SK-N-SH (cell line): ENCODE data around the gene EML2.
"Not testable (repeated sequence)": the region's sequence is repeated elsewhere in the genome, so short reads cannot be mapped to it uniquely, and the experiment has no call there.

ENCODE experiments used
- ELF1 ChIP-seq: IDR thresholded peaks from 2 replicates; pipeline ENCODE4 v1.4.0; 2012
- RAD21 ChIP-seq: IDR thresholded peaks from 2 replicates; pipeline ENCODE4 v1.6.1; 2012; ENCODE audit warnings: mild to moderate bottlenecking, low read length
- TAF1 ChIP-seq: IDR thresholded peaks from 2 replicates; pipeline ENCODE4 v1.6.1; 2012; ENCODE audit warnings: low read depth, mild to moderate bottlenecking, low read length, moderate library complexity, borderline replicate concordance
- USF1 ChIP-seq: IDR thresholded peaks from 2 replicates; pipeline ENCODE4 v1.4.0; 2012; ENCODE audit warnings: low read depth, borderline replicate concordance
- TF ChIP-seq, protein P1 (sequence below): fragments of 200-600 bp; sonication (generic); IDR thresholded peaks from 2 replicates; pipeline ENCODE4 v1.6.1; 2017; ENCODE audit warnings: antibody characterized with exemption, mild to moderate bottlenecking, moderate library complexity

DNA sequence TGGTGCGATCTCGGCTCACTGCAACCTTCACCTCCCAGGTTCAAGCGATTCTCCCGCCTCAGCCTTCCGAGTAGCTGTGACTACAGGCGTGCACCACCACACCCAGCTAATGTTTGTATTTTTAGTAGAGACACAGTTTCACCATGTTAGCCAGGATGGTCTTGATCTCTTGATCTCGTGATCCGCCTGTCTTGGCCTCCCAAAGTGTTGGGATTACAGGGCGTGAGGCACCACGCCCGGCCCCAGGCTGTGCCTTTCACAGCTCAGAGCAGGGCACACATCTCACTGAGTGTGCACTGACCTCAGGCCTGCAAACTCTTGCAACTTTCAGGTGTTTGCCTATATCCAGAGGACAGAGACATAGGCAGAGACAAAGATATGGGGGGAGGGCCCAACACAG is 45.8 kb upstream of the EML2 start:
- TF ChIP-seq ELF1, USF1, TAF1, RAD21: not testable (repeated sequence)
- TF ChIP-seq, protein P1, sequence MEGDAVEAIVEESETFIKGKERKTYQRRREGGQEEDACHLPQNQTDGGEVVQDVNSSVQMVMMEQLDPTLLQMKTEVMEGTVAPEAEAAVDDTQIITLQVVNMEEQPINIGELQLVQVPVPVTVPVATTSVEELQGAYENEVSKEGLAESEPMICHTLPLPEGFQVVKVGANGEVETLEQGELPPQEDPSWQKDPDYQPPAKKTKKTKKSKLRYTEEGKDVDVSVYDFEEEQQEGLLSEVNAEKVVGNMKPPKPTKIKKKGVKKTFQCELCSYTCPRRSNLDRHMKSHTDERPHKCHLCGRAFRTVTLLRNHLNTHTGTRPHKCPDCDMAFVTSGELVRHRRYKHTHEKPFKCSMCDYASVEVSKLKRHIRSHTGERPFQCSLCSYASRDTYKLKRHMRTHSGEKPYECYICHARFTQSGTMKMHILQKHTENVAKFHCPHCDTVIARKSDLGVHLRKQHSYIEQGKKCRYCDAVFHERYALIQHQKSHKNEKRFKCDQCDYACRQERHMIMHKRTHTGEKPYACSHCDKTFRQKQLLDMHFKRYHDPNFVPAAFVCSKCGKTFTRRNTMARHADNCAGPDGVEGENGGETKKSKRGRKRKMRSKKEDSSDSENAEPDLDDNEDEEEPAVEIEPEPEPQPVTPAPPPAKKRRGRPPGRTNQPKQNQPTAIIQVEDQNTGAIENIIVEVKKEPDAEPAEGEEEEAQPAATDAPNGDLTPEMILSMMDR: not testable (repeated sequence)
